Activated B cell treated with CpG ODN at 0.5 μM for 24 hours (primary cell): ENCODE data around the gene HDAC4. TPM values are rescaled to one million over a fixed set of nuclear protein-coding genes. Genes with fewer than 3 reads are reported as not detected.

Source experiments
- ATAC-seq: fragments of 200-7000 bp; cut with Tn5 transposase; one replicate; pipeline ENCODE4 v1.10.0; 2021; ENCODE audit warnings: low read depth, mild to moderate bottlenecking, moderate library complexity
- CTCF ChIA-PET: fragments of 350-600 bp; sonication (Branson Sonifier 250); formaldehyde crosslinking; loops from one replicate; lab custom pipeline; 2021; ENCODE audit warnings: antibody characterized with exemption; lab: Charles Lee
- POLR2A ChIA-PET: fragments of 350-600 bp; sonication (Branson Sonifier 250); formaldehyde crosslinking; loops from one replicate; lab custom pipeline; 2021; ENCODE audit warnings: antibody characterized with exemption; lab: Charles Lee
- DNase-seq: peaks from one replicate; pipeline ENCODE4 v3.0.0; 2022
- H3K27ac Mint-ChIP-seq: one replicate; pipeline ENCODE4 v1.8.0; 2020; ENCODE audit warnings: mixed read lengths
- H3K27me3 Mint-ChIP-seq: one replicate; pipeline ENCODE4 v1.8.0; 2021; ENCODE audit warnings: mixed read lengths
- H3K36me3 Mint-ChIP-seq: one replicate; pipeline ENCODE4 v1.8.0; 2021; ENCODE audit warnings: low read depth, mixed read lengths
- H3K4me1 Mint-ChIP-seq: one replicate; pipeline ENCODE4 v1.8.0; 2021; ENCODE audit warnings: mixed read lengths
- H3K4me3 Mint-ChIP-seq: one replicate; pipeline ENCODE4 v1.8.0; 2020; ENCODE audit warnings: mild to moderate bottlenecking, mixed read lengths
- H3K9me3 Mint-ChIP-seq: one replicate; pipeline ENCODE4 v1.8.0; 2020; ENCODE audit warnings: mixed read lengths
- intact Hi-C: fragments of 100-400 bp; cut with micrococcal nuclease; formaldehyde crosslinking; loops from one replicate; pipeline ENCODE4 v1.15.1; 2024
- total RNA-seq: library from RNA; stranded (reverse); gene quantifications from 2 replicates; pipeline ENCODE4 v1.2.3, GENCODE V29; 2022
- TF ChIP-seq, protein P1 (sequence below): fragments of 200-600 bp; IDR thresholded peaks from one replicate; pipeline ENCODE4 v1.8.0; 2022; ENCODE audit warnings: antibody characterized with exemption, mild to moderate bottlenecking

HDAC4 gene
- total RNA-seq, 1 donor from 2014 or later: 31.9 TPM

DNA sequence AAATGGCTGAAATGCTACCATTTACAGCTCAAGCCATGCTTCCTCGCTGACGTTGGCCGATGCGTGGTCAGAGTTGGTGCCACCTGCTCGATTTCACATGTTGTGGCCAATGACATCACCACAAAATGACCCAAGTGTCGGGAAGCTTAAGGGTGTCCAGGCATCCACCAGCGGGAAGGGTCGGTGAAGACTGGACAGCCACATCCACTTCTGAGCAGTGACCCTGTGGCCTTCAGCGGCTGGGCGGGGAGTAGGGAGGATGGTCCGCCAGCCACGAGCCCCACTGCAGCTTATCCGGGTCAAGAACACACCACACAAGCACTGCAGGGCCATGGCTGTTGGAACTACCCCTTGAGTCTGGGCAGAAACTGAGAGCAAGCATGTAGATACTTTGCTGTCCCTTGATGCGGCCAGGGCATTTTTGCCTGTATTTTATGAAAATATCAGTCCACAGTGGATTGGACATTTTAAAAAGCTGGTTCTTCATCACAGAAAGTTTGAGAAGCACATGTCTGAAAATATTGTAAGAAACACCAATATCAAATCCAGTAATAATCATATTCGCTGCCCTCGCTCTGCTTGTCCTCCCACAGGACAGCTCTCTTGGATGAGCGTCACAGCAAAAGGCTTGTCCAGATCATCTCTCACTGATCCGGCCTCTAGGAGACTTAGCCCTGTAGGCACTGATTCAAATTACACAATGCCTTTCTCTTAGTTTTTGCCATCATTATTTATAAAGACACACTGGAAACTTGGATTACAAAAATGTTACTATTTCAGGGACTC is 379.0 kb downstream of the HDAC4 start:
- Mint-ChIP-seq H3K36me3 (no peaks in the 10 kb centered on the region), H3K4me3 (no peak overlapping the region), H3K9me3 (no peaks in the 10 kb centered on the region), H3K4me1 (no peaks in the 10 kb centered on the region), H3K27me3 (peaks cover 11% of the 10 kb centered on the region), H3K27ac (no peak overlapping the region)
- DNase-seq (no peak), ATAC-seq (no peak)
- ChIA-PET POLR2A (no interaction called here), CTCF (no interaction called here)
- TF ChIP-seq, protein P1, sequence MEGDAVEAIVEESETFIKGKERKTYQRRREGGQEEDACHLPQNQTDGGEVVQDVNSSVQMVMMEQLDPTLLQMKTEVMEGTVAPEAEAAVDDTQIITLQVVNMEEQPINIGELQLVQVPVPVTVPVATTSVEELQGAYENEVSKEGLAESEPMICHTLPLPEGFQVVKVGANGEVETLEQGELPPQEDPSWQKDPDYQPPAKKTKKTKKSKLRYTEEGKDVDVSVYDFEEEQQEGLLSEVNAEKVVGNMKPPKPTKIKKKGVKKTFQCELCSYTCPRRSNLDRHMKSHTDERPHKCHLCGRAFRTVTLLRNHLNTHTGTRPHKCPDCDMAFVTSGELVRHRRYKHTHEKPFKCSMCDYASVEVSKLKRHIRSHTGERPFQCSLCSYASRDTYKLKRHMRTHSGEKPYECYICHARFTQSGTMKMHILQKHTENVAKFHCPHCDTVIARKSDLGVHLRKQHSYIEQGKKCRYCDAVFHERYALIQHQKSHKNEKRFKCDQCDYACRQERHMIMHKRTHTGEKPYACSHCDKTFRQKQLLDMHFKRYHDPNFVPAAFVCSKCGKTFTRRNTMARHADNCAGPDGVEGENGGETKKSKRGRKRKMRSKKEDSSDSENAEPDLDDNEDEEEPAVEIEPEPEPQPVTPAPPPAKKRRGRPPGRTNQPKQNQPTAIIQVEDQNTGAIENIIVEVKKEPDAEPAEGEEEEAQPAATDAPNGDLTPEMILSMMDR: no peak
- intact Hi-C loops: no loop called here

DNA sequence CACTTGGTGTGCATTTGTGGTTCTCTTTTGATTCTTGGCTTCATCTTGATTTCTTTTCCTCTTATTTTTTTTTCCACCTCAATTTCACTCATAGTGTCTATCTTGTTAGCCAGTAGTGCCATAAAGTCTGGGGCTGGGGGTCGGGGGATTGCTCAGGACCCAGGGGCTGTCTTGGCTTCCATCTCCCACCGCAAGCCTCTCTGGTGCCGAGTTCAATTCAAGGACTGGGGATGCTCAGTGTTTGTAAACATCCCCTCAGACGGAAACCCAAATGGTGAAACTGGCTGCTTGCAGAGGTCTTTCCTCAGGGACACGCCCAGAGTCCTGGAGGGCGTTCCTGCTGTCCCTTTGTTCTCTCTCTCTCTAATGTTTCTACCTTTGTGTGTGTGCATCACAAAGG is 379.6 kb downstream of the HDAC4 start:
- ChIA-PET POLR2A (no interaction called here), CTCF (no interaction called here)
- H3K36me3 Mint-ChIP-seq: no peaks in the 10 kb centered on the region

DNA sequence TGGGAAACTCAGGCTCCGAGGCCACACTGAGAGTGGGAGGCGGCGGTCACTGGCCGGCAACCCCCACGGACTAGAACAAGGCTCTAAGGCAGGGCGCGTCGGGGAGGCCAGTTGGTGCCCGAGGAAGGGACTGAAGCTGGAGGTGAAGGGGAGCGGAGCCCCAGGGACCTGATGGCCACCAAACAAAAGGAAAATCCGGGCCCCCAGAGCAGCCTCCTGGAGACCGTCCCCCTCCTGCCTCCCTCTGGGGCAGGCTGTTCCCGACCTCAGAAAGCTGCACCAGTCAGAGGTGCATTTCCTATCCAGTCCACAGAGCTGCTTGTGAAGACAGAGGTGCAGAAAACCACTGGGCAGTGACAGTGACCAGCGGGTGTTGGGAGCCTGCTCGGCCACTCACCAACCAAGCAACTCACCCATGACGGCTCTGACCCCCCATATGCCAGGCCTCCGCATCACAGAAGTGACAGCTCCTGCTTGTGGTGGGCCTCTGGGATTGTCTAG is 380.2 kb downstream of the HDAC4 start:
- no peaks in the 10 kb centered on the region for H3K4me1 Mint-ChIP-seq
- ATAC-seq: no peak
- peaks cover 14% of the 10 kb centered on the region for H3K27me3 Mint-ChIP-seq
- H3K9me3 Mint-ChIP-seq: no peaks in the 10 kb centered on the region
- H3K4me3 Mint-ChIP-seq: no peak overlapping the region
- no peak overlapping the region for H3K27ac Mint-ChIP-seq
- CTCF ChIA-PET: no interaction called here
- TF ChIP-seq, protein P1: no peak
- no peak for DNase-seq
- intact Hi-C loops: no loop called here
- H3K36me3 Mint-ChIP-seq: no peaks in the 10 kb centered on the region
- POLR2A ChIA-PET: no interaction called here

More for the DNA sequence above, 379.6 kb downstream of the HDAC4 start:
- ATAC-seq (no peak), DNase-seq (no peak)
- Mint-ChIP-seq H3K4me3 (no peak overlapping the region), H3K9me3 (no peaks in the 10 kb centered on the region), H3K27me3 (peaks cover 11% of the 10 kb centered on the region), H3K27ac (no peak overlapping the region), H3K4me1 (no peaks in the 10 kb centered on the region)
- TF ChIP-seq, protein P1: no peak
- intact Hi-C loops: no loop called here

DNA sequence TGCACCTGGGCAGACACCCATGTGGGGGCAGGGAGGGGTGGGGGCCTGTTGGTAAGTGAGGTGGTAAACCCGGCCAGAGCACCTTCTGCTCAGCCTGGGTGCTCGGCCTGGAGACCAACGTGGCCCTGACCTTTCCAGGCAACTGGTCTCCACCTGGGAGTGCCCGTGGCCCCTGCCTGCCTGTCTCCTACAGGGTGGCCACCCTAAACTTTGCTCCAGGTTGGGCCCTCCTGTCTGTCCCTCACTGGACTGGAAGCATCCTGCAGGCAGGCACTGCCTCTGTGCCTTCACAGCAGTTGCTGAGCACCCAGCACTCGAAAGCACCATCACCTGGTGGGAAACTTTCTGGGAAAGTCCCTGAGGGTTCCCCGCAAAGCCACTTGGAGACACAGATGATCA is 381.6 kb downstream of the HDAC4 start:
- intact Hi-C loops: no loop called here
- peaks cover 12% of the 10 kb centered on the region for H3K27me3 Mint-ChIP-seq
- no peaks in the 10 kb centered on the region for H3K9me3 Mint-ChIP-seq
- no peaks in the 10 kb centered on the region for H3K36me3 Mint-ChIP-seq
- no peak overlapping the region for H3K27ac Mint-ChIP-seq
- no peak for DNase-seq
- no peak for ATAC-seq
- H3K4me1 Mint-ChIP-seq: no peaks in the 10 kb centered on the region
- POLR2A ChIA-PET: no interaction called here
- TF ChIP-seq, protein P1: no peak
- CTCF ChIA-PET: no interaction called here
- no peak overlapping the region for H3K4me3 Mint-ChIP-seq

DNA sequence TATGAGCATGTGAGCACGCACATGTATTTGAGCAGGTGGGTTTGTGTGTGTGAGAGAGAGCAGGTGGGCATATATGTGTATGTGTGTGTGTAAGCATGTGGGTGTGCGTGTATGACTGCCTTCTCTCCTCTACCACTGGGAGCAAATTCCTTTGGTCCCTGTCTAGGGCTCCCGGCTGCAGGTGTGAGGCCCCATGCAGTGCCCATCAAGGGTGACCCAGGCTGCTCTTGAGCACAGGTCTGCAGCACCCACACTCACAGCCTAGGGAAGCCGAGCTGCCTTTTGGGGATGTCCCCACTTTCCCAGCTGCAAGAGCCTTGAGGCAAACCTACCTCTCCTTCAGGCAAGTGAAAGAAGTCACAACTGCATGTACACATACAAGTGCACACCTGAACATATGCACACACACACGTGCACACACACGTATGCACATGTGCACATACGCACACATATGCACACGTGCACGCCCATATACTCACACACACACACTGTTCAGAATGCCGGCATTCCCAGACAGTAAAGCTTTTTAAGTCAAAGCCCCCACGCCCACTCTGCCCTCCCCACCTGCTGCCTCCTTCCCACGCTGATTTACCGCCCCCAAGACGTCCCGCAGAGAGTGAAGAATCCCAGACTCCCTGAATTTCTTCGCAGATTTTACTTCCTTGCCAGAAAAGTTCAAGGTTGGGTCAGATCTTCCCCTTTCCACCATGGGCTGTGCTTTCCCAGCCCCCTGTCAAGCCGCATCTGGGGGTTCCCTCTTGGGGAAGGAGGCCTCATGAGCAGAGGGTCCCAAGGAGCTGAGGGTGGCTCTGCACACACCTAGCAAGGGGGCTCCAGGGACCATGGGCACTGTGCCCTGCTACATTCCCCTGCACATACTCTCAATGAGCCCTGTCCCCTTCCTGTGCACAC is 382.3 kb downstream of the HDAC4 start:
- no peaks in the 10 kb centered on the region for H3K9me3 Mint-ChIP-seq
- H3K27ac Mint-ChIP-seq: no peak overlapping the region
- H3K36me3 Mint-ChIP-seq: no peaks in the 10 kb centered on the region
- ATAC-seq (no peak), DNase-seq (no peak)
- H3K4me3 Mint-ChIP-seq: no peak overlapping the region
- TF ChIP-seq, protein P1: no peak
- POLR2A ChIA-PET: no interaction called here
- peaks cover 12% of the 10 kb centered on the region for H3K27me3 Mint-ChIP-seq
- CTCF ChIA-PET: no interaction called here
- intact Hi-C loops: no loop called here
- no peaks in the 10 kb centered on the region for H3K4me1 Mint-ChIP-seq
